CD1c-positive myeloid dendritic cell (primary cell): Measurements from ENCODE around the gene PLCB3.
A peak's percentile ranks its signal among the peaks of the same experiment; 100 is the strongest.

Experiments used
- DNase-seq: peaks from one replicate; pipeline ENCODE4 v3.0.0-alpha.2; 2016; ENCODE audit errors: extremely low spot score

The PLCB3 gene

GRCh38 chr11:64237484-64237951 lies 13.8 kb upstream of the PLCB3 start:
- no peak for DNase-seq

DNA sequence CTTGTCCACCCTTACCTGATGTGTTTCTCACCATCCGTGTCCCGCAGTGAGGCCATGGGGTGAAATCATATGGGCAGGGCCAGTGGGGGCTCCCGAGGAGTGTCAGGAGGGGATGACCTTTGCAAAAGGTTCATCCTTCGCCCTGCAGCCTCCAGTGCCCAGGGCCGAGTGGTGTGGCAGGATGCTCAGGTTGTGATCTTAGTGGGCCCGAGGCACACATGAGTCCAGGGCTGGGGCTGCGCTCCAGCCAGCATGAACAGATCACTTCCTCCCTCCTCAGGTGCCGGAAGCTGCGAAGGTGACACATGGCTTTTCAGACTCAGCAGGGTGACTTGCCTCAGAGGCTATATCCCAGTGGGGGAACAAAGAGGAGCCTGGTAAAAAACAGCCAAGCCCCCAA lies 13.3 kb upstream of the PLCB3 start:
- no peak for DNase-seq

- peak; percentile 62 for DNase-seq
Measured at GRCh38 chr11:64238999-64239398, 12.3 kb upstream of the PLCB3 start.

DNA sequence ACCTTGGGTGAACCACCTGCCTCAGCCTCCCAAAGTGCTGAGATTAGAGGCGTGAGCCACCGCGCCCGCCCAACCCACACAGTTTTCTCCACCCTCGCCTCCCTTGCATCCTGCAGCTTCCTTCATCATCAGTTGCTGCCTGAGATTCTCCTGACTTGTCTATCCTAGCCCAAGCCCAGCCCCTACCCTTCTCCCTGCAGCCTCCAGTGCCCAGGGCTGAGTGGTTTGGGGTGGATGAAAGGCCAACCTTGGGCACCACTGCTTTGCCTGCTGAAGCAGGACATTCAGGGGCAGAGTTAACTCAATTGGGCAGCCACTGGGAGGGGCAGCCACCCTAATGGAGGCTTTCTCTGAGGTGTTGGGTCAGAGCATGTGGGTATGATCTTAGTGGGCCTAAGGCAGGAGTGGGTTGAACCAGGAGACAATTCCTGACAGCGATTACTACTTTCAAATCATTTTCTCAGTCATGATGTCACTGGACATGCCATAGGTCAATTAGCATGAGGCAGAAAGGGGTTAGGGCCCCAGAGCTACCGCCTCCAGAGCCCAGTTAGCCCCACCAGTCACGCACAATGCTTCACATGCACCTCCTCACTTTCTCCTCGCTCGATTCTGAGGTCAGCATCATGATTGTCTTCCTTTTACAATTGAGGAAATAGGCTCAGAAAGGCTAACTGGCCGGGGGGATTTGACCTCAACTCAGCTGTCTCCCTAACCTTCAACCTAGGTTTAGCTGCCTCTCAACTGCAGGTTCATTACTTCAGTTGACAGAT lies 11.5 kb upstream of the PLCB3 start:
- peak; percentile 97 for DNase-seq

- peak; percentile 99 for DNase-seq
Measured at GRCh38 chr11:64240435-64241240, 10.7 kb upstream of the PLCB3 start, which contains the start of gene FKBP2. TSS of gene FKBP2 (plus strand) at chr11:64241095. CDS start at chr11:64242388, 1,293 bp downstream.

DNA sequence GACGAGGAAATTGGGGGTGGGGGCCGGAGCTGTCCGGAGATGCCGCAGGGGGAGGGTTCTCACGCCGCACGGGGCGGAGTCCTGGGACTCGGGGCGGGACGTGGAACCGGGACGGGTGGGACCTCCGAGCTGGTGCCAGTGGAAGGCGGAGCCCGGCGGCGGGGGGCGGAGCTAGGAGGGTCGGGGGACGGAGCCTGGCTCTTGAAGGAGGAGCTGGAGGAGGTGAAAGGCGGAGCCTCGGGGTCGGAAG lies 10.2 kb upstream of the PLCB3 start:
- peak; percentile 99 for DNase-seq

DNA sequence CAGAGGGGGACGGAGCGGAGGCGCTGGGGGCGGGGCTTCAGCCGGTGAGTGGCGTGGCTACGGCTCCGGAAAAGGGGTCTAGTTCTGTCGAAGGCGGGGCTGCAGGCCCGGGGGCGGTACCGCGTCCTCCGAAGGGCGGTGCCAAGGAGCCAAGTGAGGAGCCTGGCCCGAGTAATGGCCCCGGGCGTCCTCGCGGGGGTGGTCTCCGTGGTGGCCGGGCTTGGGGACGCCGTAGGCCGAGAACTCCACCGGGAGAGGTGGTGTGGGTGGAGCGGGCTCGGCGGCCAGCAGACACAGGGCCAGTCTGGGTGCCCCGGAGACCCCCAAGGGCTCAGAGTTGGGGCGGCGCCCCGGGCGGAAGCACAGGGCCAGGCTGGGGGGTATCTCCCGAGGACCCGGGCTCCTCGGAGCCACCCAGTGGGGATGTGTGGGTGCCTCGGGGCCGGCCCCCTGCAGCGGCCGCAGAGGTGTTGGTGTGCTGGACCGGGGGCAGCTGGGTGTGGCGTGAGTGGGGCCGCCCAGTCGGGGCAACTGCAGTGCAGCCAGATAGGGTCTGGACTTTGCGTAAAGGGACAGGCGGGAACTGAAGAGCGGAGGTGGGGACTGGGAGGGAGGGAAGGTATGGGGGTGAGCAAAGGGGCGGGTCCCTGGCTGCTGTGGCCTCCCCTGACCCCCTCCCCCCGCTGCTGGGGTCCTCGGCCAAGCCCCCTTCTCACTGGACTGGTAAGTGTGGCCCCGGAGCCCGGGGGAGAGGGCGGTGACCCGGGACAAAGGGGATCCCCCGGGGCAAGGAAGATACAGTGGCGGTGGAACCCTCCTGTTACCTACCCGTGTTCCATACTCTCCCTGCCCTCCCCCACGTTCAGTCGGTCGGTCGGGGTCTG lies 9.6 kb upstream of the PLCB3 start:
- DNase-seq: peak; percentile 39

DNA sequence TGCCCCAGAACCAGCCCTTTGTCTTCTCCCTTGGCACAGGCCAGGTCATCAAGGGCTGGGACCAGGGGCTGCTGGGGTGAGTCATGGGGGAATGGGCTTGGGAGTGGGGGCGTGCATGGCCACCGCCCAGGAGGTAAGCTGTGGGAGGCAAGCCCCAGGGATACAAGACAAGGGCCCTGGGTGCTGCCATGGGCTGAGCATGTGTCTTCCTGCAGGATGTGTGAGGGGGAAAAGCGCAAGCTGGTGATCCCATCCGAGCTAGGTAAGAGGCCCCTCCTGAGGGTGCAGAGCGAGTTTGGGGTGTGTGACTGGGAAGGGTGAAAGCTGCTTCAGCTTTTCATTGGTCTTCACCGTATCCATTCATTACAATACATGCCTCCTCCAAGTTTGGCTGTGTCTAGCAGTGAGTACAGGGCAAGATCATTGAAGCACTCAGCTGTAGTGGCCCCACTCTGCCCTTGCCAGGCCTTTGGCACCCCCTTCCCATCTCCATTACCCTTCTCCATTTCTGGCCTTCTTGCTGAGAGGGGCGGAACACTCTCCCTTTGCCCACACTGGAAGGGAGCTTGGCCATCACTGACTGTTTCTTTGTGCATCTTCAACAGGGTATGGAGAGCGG lies 8.0 kb upstream of the PLCB3 start:
- no peak for DNase-seq

GRCh38 chr11:64244107-64244506 lies 7.2 kb upstream of the PLCB3 start:
- no peak for DNase-seq

DNA sequence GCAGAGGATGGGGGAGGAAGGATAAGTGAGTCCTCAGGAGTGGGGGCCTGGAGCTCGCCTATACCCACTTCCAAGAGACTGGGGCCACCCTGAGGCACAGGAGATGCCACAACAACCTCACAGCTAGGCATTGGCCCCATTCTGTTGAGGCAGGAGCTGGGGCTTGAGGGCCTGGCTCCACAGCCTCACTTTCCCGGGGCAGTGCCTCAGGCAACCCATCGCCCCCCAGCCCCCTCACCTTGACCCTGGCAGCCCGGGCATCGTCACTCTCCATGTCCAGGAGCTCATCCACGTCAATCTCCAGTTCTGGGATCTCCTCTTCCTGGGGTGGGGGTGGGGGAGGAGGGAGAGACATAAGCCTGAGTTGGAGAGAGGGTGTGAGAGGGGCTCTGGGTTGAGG lies 6.4 kb upstream of the PLCB3 start:
- DNase-seq: no peak

- DNase-seq: no peak
Measured at GRCh38 chr11:64245401-64245796, 5.9 kb upstream of the PLCB3 start.

- peak; percentile 73 for DNase-seq
Measured at GRCh38 chr11:64245797-64246620, 5.3 kb upstream of the PLCB3 start.

- DNase-seq: peak; percentile 27
Measured at GRCh38 chr11:64246621-64246870, 4.8 kb upstream of the PLCB3 start.

DNA sequence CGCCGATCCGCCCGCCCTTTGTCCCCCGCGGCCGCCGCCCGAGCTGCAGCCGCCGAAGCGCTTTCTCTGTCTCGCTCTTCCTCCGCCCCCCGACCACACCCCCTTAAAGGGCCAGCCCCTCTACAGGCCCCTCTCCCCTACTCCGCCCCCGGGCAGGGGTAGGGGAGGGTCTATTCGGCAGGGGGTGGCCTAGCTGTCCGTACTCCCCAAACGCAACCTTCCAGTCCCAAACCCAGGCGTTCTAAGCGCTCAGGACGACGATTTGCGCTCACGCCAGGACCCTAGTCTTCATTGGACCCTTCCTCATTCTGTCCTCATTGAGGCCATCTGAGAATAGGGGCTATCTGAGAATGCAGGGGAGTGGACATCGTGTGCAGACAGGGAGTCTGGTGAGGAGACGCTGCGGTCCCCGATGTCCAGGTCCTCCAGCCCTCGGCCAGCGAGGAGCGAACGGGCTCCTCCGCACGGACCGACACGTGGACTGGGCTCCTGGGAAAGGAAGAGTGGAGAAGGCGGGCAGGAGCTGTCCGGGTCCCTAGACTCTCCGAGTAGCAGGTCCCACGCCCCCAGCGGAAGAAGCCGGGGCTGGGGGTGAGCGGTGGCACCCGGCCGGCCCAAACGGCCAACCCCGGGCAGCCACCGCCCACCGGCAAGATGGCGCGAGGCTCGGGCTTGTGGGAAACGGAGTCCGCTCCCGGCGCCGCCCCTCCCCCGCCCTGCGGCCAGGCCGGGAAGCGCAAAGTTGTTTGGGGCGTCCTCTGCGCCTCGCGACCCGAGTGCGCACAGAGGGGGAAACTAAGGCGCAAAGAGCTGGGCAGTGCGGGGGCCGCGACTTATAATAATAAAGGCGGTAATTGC lies 4.2 kb upstream of the PLCB3 start, which contains the start of gene PPP1R14B:
Gene PPP1R14B, minus strand, starts transcription at position 73 of the 858 bp plus-strand sequence. CDS start 270 bp downstream, outside the sequence.
- DNase-seq: peak; percentile 91

DNA sequence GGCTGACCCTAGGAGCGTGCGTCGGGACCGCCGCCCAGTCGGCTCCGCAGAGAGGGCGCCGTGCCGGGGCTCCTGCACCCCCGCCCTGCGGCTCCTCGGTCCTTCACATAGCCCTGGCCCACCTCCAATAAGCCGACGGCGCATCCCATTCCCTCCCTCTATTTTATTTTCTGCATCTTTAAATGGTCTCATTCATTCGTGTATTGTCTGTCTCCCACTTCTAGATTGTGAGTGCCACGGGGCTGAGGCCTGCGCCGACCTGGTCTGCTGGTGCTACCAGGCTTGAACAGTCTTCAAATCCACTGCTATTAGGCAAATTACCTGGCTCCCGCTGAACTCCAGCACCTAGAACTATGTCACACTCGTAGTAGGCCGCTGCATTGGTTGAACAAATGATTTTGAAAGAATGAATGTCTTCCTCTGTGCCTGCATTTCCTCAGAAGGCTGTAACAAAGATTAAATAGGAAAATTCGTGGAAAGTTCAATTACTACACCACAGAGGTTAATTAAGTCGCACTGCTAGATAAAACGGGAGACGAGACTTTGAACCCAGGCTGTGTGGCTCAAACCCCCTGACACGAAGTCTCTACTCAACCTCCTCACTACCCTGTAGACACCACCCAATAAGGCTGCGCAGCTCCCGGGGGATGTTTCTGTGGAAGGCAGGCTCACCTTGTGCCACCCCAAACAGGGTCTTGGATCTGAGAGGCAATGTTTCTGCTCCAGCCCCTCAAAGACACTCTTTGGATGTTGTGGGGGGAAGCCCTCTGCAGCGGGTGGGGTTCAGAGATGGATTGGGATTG lies 3.4 kb upstream of the PLCB3 start:
- no peak for DNase-seq

DNA sequence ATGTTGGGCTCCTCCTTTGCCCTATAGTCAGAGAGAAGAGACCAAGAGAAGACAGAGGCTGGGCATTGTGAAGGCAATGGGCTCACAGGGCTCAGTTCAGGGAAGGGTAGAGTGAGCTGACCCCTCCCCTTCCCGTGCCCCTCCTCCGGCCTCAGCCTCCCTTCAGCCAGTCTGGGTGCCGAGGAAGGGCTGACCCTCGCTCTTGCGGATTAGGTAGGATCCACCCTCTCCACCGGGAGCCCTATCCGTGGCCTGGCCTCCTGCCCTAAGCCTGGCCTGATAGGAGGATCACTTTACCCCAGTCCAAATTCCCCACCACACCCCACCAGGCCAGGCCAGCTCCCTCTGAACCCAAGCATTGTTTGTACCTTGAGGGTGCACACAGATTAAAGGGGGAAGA lies 2.8 kb upstream of the PLCB3 start:
- DNase-seq: no peak

DNA sequence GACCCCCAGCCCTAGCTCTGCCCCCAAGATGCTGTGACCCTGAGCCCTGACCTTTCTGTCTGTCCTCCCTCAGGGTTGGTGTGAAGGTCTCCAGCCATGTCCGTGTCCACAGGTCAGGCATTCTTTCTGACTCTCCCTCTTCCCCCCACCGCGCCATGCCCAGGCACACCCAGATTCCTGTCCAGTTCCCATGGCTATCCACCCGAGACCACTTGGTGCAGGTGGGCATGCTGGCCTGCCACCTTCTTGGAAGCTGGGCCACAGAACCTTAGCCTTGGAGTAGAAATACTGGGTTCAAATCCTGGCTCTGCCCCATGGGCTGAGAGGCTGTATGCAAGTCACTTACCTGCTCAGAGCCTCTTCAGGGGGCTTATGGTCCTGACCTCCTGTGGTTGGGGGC lies 2.3 kb upstream of the PLCB3 start:
- DNase-seq: no peak

DNA sequence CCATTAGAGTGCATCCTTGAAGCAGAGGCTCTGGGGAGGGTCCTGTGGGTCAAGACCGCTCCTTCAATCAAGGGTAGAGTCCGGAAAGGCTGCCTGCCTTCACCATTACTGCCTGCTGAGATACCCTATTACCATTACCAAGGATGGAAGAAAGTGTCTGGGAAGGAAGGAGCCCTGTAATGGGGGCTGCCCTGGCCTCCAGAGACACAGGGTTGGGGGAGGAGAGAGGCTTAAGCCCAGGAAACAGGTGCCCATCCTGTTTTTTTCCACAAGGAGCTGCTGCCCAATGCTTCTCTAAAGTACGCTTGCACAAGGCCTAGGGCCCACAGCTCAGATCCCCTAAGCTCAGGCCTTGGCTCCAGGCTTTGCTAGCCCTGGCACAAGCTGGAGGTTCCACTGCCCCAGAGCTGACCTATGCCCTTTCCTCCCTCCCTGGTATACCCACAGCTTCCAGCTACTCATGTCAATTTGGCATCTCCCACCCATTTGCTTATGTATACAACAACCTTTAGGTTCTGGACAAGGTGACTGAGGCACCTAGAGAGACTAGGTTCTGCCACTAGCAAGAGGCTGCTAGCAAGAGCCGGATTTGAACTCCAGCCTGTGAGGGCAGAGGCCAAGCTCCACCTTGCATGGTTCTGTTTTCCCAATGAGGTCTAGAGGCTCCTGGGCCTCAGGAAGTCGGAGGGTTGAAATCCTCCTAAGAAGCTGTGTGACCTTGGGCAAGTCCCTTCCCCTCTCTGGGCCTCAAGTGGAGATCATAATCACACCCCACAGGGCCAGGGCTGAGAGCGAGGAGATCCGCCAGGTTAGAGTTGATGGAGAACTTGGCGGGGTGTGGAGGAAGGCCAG lies 1.5 kb upstream of the PLCB3 start:
- DNase-seq: no peak
